Astrocyte (in vitro differentiated cells and primary cell): Measurements from ENCODE around the gene SPDEF. TPM values are rescaled to one million over a fixed set of nuclear protein-coding genes. Genes with fewer than 3 reads are reported as not detected.

Source experiments
- DNase-seq: peaks from one replicate; pipeline ENCODE4 v3.0.0-alpha.2; 2010; ENCODE audit warnings: low read depth
- FAIRE-seq: peaks from 2 replicates; lab custom pipeline; 2011; peaks lifted over from hg19 to GRCh38; lab: Jason Lieb, UNC
- H2AFZ ChIP-seq: 2 replicates; pipeline ENCODE4 v1.6.0; 2012; ENCODE audit warnings: low read depth, low read length, inconsistent platforms
- H3K27ac ChIP-seq: 2 replicates; pipeline ENCODE4 v1.5.1; 2011; ENCODE audit warnings: low read depth, low read length, inconsistent platforms
- H3K27me3 ChIP-seq: 2 replicates; pipeline ENCODE4 v1.6.0; 2011; ENCODE audit warnings: low read length, inconsistent platforms; ENCODE audit not compliant: insufficient read depth
- H3K36me3 ChIP-seq: 2 replicates; pipeline ENCODE4 v1.5.1; 2011; ENCODE audit warnings: low read length, inconsistent platforms; ENCODE audit not compliant: insufficient read depth
- H3K4me1 ChIP-seq: 2 replicates; pipeline ENCODE4 v1.5.1; 2011; ENCODE audit warnings: low read length, inconsistent platforms; ENCODE audit not compliant: insufficient read depth
- H3K4me2 ChIP-seq: 2 replicates; pipeline ENCODE4 v1.6.0; 2012; ENCODE audit warnings: low read length, inconsistent platforms
- H3K4me3 ChIP-seq: 2 replicates; pipeline ENCODE4 v1.5.1; 2011; ENCODE audit warnings: low read depth, mild to moderate bottlenecking, low read length, inconsistent platforms; ENCODE audit not compliant: insufficient read depth
- H3K79me2 ChIP-seq: 2 replicates; pipeline ENCODE4 v1.6.0; 2012; ENCODE audit warnings: mild to moderate bottlenecking, low read length, inconsistent platforms; ENCODE audit not compliant: insufficient read depth
- H3K9ac ChIP-seq: 2 replicates; pipeline ENCODE4 v1.6.0; 2012; ENCODE audit warnings: mild to moderate bottlenecking, low read length, inconsistent platforms
- H3K9me3 ChIP-seq: 2 replicates; pipeline ENCODE4 v1.5.1; 2012; ENCODE audit warnings: low read depth, mild to moderate bottlenecking, low read length, inconsistent platforms; ENCODE audit not compliant: insufficient read depth
- H4K20me1 ChIP-seq: 2 replicates; pipeline ENCODE4 v1.6.0; 2012; ENCODE audit warnings: low read length, inconsistent platforms; ENCODE audit not compliant: insufficient read depth
- H3K27ac Mint-ChIP-seq: one replicate; pipeline ENCODE4 v1.8.0; 2021; ENCODE audit warnings: mild to moderate bottlenecking, mixed read lengths; ENCODE audit not compliant: unreplicated experiment
- H3K27me3 Mint-ChIP-seq: one replicate; pipeline ENCODE4 v1.8.0; 2021; ENCODE audit warnings: low read depth, mixed read lengths; ENCODE audit not compliant: unreplicated experiment
- H3K36me3 Mint-ChIP-seq: one replicate; pipeline ENCODE4 v1.8.0; 2021; ENCODE audit warnings: low read depth, mixed read lengths; ENCODE audit not compliant: unreplicated experiment
- H3K4me1 Mint-ChIP-seq: one replicate; pipeline ENCODE4 v1.8.0; 2021; ENCODE audit warnings: low read depth, mixed read lengths; ENCODE audit not compliant: unreplicated experiment
- H3K4me3 Mint-ChIP-seq: one replicate; pipeline ENCODE4 v1.8.0; 2021; ENCODE audit warnings: mild to moderate bottlenecking, moderate library complexity, mixed read lengths; ENCODE audit not compliant: unreplicated experiment
- H3K9me3 Mint-ChIP-seq: one replicate; pipeline ENCODE4 v1.8.0; 2021; ENCODE audit warnings: mild to moderate bottlenecking, mixed read lengths; ENCODE audit not compliant: unreplicated experiment
- CTCF ChIP-seq: IDR thresholded peaks from 2 replicates; pipeline ENCODE4 v1.5.1; 2011; ENCODE audit warnings: low read depth, mild to moderate bottlenecking, inconsistent platforms, low read length, moderate library complexity; ENCODE audit not compliant: insufficient read depth
- EZH2 ChIP-seq: IDR thresholded peaks from 2 replicates; pipeline ENCODE4 v1.6.1; 2012; ENCODE audit warnings: mild to moderate bottlenecking, low read length, inconsistent platforms; ENCODE audit not compliant: insufficient read depth
- total RNA-seq: library from RNA; stranded (reverse); gene quantifications from 2 replicates; pipeline ENCODE4 v1.2.1, GENCODE V29; 2021

Gene SPDEF
- total RNA-seq, 1 donor from 2014 or later: 0.16 TPM

- no peak overlapping the region for H2AFZ ChIP-seq
- no peak overlapping the region for H3K27ac ChIP-seq
- peaks cover 8% of the 10 kb centered on the region for H3K4me1 ChIP-seq
- TF ChIP-seq EZH2: no peak
- TF ChIP-seq CTCF: no peak
- no peaks in the 10 kb centered on the region for H3K79me2 ChIP-seq
- H3K36me3 ChIP-seq: no peaks in the 10 kb centered on the region
- no peak for FAIRE-seq
- no peaks in the 10 kb centered on the region for H3K9me3 ChIP-seq
- DNase-seq: no peak
- Mint-ChIP-seq H3K4me3 (peak overlapping the region; percentile 46), H3K27ac (no peak overlapping the region), H3K27me3 (peaks cover 48% of the 10 kb centered on the region), H3K4me1 (peaks cover 5% of the 10 kb centered on the region), H3K9me3 (peaks cover 4% of the 10 kb centered on the region), H3K36me3 (no peaks in the 10 kb centered on the region)
- H3K27me3 ChIP-seq: no peaks in the 10 kb centered on the region
- H3K9ac ChIP-seq: no peak overlapping the region
- no peaks in the 10 kb centered on the region for H4K20me1 ChIP-seq
- no peak overlapping the region for H3K4me3 ChIP-seq
- no peak overlapping the region for H3K4me2 ChIP-seq
Observed at GRCh38 chr6:34547701-34548644, 8.2 kb downstream of the SPDEF start.

DNA sequence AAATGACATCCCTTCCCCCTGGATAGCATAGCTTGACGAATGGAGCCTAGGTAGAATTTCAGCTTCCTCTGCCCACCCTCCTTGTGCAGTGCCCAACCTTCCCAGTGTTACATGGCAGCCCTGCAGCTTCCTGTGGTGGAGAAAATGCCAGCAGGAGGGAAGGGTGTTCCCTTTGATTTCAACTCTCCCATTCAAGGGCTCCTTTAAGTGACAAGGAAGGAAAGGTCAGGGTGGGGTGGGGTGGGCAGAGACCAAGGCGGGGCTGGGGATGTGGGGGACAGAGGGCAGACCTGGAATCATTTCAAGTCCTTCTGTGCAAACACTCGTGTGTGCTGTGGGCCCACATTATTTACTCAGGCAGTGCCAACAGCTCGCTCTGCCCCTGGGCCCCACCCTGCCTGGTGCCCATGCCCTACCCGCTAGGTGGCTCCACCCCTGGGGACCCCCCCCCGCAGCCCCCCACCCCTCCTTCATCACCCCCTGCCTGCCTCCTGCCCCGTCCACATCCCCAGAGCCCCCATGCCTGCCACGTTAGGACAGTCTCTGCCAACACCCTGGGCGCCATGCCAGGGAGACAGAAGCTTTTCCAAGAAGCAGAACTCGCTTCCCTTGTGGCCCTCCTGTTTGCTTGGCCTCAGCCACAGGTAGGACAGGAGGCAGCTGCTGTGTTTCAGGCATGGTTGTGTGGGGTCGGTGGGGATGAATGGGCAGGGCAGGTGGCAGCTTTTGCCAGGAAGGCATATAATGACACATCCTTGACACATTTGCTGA, 9.4 kb downstream of the SPDEF start:
- no peak overlapping the region for H3K4me3 Mint-ChIP-seq
- Histone ChIP-seq H3K4me3 (no peak overlapping the region), H3K4me2 (no peak overlapping the region), H3K79me2 (no peaks in the 10 kb centered on the region), H4K20me1 (no peaks in the 10 kb centered on the region), H3K27ac (no peak overlapping the region), H2AFZ (no peak overlapping the region), H3K4me1 (peaks cover 8% of the 10 kb centered on the region), H3K9ac (no peak overlapping the region), H3K9me3 (no peaks in the 10 kb centered on the region), H3K36me3 (no peaks in the 10 kb centered on the region), H3K27me3 (no peaks in the 10 kb centered on the region)
- no peak for DNase-seq
- no peaks in the 10 kb centered on the region for H3K36me3 Mint-ChIP-seq
- no peak overlapping the region for H3K27ac Mint-ChIP-seq
- peaks cover 40% of the 10 kb centered on the region for H3K27me3 Mint-ChIP-seq
- FAIRE-seq: no peak
- H3K9me3 Mint-ChIP-seq: no peaks in the 10 kb centered on the region
- peaks cover 5% of the 10 kb centered on the region for H3K4me1 Mint-ChIP-seq
- no peak for TF ChIP-seq EZH2
- no peak for TF ChIP-seq CTCF
